SK-N-SH (cell line): Measurements from ENCODE around the gene TK2. TPM values are rescaled to one million over a fixed set of nuclear protein-coding genes. Genes with fewer than 3 reads are reported as not detected.

Experiments used
- CTCF ChIA-PET: fragments of 300-600, 350-600 bp; formaldehyde crosslinking; extraction: SDS; loops from one replicate; lab custom pipeline; 2021; lab: Yijun Ruan, JAX
- POLR2A ChIA-PET: fragments of 350-600 bp; sonication (Branson Sonifier 250); formaldehyde crosslinking; extraction: SDS; loops from one replicate; lab custom pipeline; 2020; ENCODE audit warnings: antibody characterized with exemption, inconsistent platforms; lab: Yijun Ruan, JAX
- DNase-seq: peaks from one replicate; pipeline ENCODE4 v3.0.0; 2012
- H2AFZ ChIP-seq: fragments of 200-600 bp; sonication (generic); 2 replicates; pipeline ENCODE4 v1.8.1; 2016; ENCODE audit warnings: antibody characterized with exemption, mild to moderate bottlenecking, low read depth
- H3F3A ChIP-seq: fragments of 200-600 bp; sonication (generic); replicated peaks from 2 replicates; pipeline ENCODE3; 2016; ENCODE audit warnings: antibody characterized with exemption, mild to moderate bottlenecking; ENCODE audit not compliant: insufficient read depth
- H3K27ac ChIP-seq, 2 experiments: fragments of 200-500 bp in 1 of 2; fragments of 200-600 bp in 1 of 2; sonication (Bioruptor generic) in 1 of 2; sonication (generic), shearing (Covaris generic) in 1 of 2; 2 replicates each; pipeline versions ENCODE4 v1.5.1 to v1.6.1; 2014 to 2016; ENCODE audit warnings: low read depth in 2 of 2, inconsistent platforms in 1 of 2, low read length in 1 of 2, mild to moderate bottlenecking in 1 of 2, mixed read lengths in 1 of 2
- H3K27me3 ChIP-seq: fragments of 200-600 bp; sonication (generic), shearing (Covaris generic); 2 replicates; pipeline ENCODE4 v1.6.1; 2016; ENCODE audit warnings: mixed run types; ENCODE audit not compliant: insufficient read depth
- H3K36me3 ChIP-seq, 2 experiments: fragments of 200-500 bp in 1 of 2; fragments of 200-600 bp in 1 of 2; sonication (Bioruptor generic) in 1 of 2; sonication (generic) in 1 of 2; replicated peaks in 1 of 2; 2 replicates each; pipeline versions ENCODE3 to v1.5.1; 2014 to 2016; ENCODE audit warnings: low read length in 1 of 2, mild to moderate bottlenecking in 1 of 2; ENCODE audit not compliant: insufficient read depth in 2 of 2, control insufficient read depth in 1 of 2
- H3K4me1 ChIP-seq, 2 experiments: fragments of 200-500 bp in 1 of 2; fragments of 200-600 bp in 1 of 2; sonication (Bioruptor generic) in 1 of 2; sonication (generic), shearing (Covaris generic) in 1 of 2; 2 replicates each; pipeline versions ENCODE4 v1.5.1 to v1.6.1; 2014 to 2016; ENCODE audit warnings: low read depth in 1 of 2, low read length in 1 of 2, mixed run types in 1 of 2; ENCODE audit not compliant: insufficient read depth in 2 of 2, control insufficient read depth in 1 of 2
- H3K4me2 ChIP-seq: fragments of 200-600 bp; sonication (generic), shearing (Covaris generic); 2 replicates; pipeline ENCODE4 v1.6.1; 2017; ENCODE audit warnings: mixed run types
- H3K4me3 ChIP-seq, 2 experiments: fragments of 200-500 bp in 1 of 2; fragments of 200-600 bp in 1 of 2; sonication (Bioruptor generic) in 1 of 2; sonication (generic), shearing (Covaris generic) in 1 of 2; 2 replicates each; pipeline versions ENCODE4 v1.5.1 to v1.8.1; 2014 to 2016; ENCODE audit warnings: low read depth in 2 of 2, inconsistent platforms in 1 of 2, low read length in 1 of 2, mild to moderate bottlenecking in 1 of 2, mixed read lengths in 1 of 2, moderate library complexity in 1 of 2
- H3K79me2 ChIP-seq: fragments of 200-600 bp; sonication (generic); 2 replicates; pipeline ENCODE4 v1.8.1; 2017; ENCODE audit warnings: mild to moderate bottlenecking; ENCODE audit not compliant: insufficient read depth
- H3K9ac ChIP-seq: fragments of 200-600 bp; sonication (generic); 2 replicates; pipeline ENCODE4 v1.6.1; 2017; ENCODE audit warnings: mixed run types
- H3K9me2 ChIP-seq: fragments of 200-600 bp; sonication (generic); 2 replicates; pipeline ENCODE4 v1.6.1; 2017; ENCODE audit warnings: mixed run types
- H3K9me3 ChIP-seq: fragments of 200-600 bp; sonication (generic); 2 replicates; pipeline ENCODE4 v1.6.1; 2017; ENCODE audit warnings: mixed run types, mild to moderate bottlenecking, moderate library complexity
- H4K20me1 ChIP-seq: fragments of 200-600 bp; sonication (generic); 2 replicates; pipeline ENCODE4 v1.6.1; 2017; ENCODE audit warnings: mild to moderate bottlenecking, mixed run types; ENCODE audit not compliant: insufficient read depth
- ELF1 ChIP-seq: IDR thresholded peaks from 2 replicates; pipeline ENCODE4 v1.4.0; 2012
- EZH2phosphoT487 ChIP-seq: fragments of 200-600 bp; sonication (generic); IDR thresholded peaks from 2 replicates; pipeline ENCODE4 v1.6.1; 2017; ENCODE audit warnings: low read depth, mixed run types, mild to moderate bottlenecking, antibody characterized with exemption, moderate library complexity, borderline replicate concordance
- FOXM1 ChIP-seq: IDR thresholded peaks from 2 replicates; pipeline ENCODE4 v1.4.0; 2012; ENCODE audit warnings: low read depth, mild to moderate bottlenecking
- IRF3 ChIP-seq: fragments of 150-350 bp; IDR thresholded peaks from 2 replicates; pipeline ENCODE4 v1.6.1; 2016; ENCODE audit warnings: mild to moderate bottlenecking, low read depth, low read length
- MXI1 ChIP-seq: IDR thresholded peaks from 2 replicates; pipeline ENCODE4 v1.6.1; 2012; ENCODE audit warnings: mild to moderate bottlenecking, low read depth, low read length, improper control_type of control experiment
- POLR2AphosphoS5 ChIP-seq: IDR thresholded peaks from 2 replicates; pipeline ENCODE4 v1.6.1; 2012; ENCODE audit warnings: low read depth, low read length
- RAD21 ChIP-seq: IDR thresholded peaks from 2 replicates; pipeline ENCODE4 v1.6.1; 2012; ENCODE audit warnings: mild to moderate bottlenecking, low read length
- REST ChIP-seq: IDR thresholded peaks from 2 replicates; pipeline ENCODE4 v1.6.1; 2012; ENCODE audit warnings: mild to moderate bottlenecking, low read depth, low read length, moderate library complexity
- RXRA ChIP-seq: IDR thresholded peaks from 2 replicates; pipeline ENCODE4 v1.4.0; 2012; ENCODE audit warnings: low read depth, mild to moderate bottlenecking, borderline replicate concordance
- SIN3A ChIP-seq: IDR thresholded peaks from 2 replicates; pipeline ENCODE4 v1.6.1; 2012; ENCODE audit warnings: low read depth, mild to moderate bottlenecking, low read length, moderate library complexity, borderline replicate concordance
- SMC3 ChIP-seq: IDR thresholded peaks from 2 replicates; pipeline ENCODE4 v1.6.1; 2012; ENCODE audit warnings: low read depth, low read length, improper control_type of control experiment
- TAF1 ChIP-seq: IDR thresholded peaks from 2 replicates; pipeline ENCODE4 v1.6.1; 2012; ENCODE audit warnings: low read depth, mild to moderate bottlenecking, low read length, moderate library complexity, borderline replicate concordance
- USF2 ChIP-seq: fragments of 150-350 bp; IDR thresholded peaks from 2 replicates; pipeline ENCODE4 v1.6.1; 2017; ENCODE audit warnings: antibody characterized with exemption, low read length, low read depth, borderline replicate concordance
- YY1 ChIP-seq: IDR thresholded peaks from 2 replicates; pipeline ENCODE4 v1.4.0; 2012; ENCODE audit warnings: low read depth, mild to moderate bottlenecking
- WGBS: methylation state at CpG from one replicate; pipeline ENCODE4 v1.1.6; 2017; ENCODE audit warnings: low lambda C conversion rate; 5-methylcytosine and 5-hydroxymethylcytosine counted together
- polyA plus RNA-seq, 3 experiments: library from polyadenylated mRNA; depleted of rRNA; stranded (reverse); fragments of >200 nt; gene quantifications; 2 replicates each; pipeline ENCODE4 v1.2.3, GENCODE V29; 2012

The TK2 gene
- polyA plus RNA-seq, 1 of the 3 experiments (the other 2 are of a cell fraction): 25.2 TPM

- Histone ChIP-seq H3K9me2 (no peaks in the 10 kb centered on the region), H3K4me1 (peaks cover 0 to 3% of the 10 kb centered on the region in 2 experiments; a peak in 1 of 4 replicates), H3K4me2 (no peak overlapping the region), H2AFZ (no peak overlapping the region), H3K27me3 (no peaks in the 10 kb centered on the region), H4K20me1 (no peaks in the 10 kb centered on the region)
- 88% methylated on average over 3 of the region's 3 CpGs for WGBS
- ChIA-PET CTCF (interaction anchor here (1.0 to 1.6 kb wide), 2 partner anchors 9 to 270 kb away, joined by 3 to 4 read pairs; no protein-coding TSS in a partner anchor), POLR2A (no interaction called here)
- DNase-seq: no peak
- TF ChIP-seq FOXM1 (no peak), TAF1 (no peak), MXI1 (no peak), SIN3A (no peak), RXRA (no peak), EZH2phosphoT487 (no peak), IRF3 (no peak), YY1 (no peak), POLR2AphosphoS5 (no peak), SMC3 (no peak), REST (no peak), ELF1 (no peak), USF2 (no peak), RAD21 (no peak)
- TF ChIP-seq, all 33 proteins: peak for 0
- Histone ChIP-seq H3K36me3 (no peaks in the 10 kb centered on the region), H3F3A (peaks cover 3% of the 10 kb centered on the region), H3K4me3 (no peak overlapping the region), H3K79me2 (no peaks in the 10 kb centered on the region), H3K9ac (no peak overlapping the region), H3K9me3 (no peaks in the 10 kb centered on the region), H3K27ac (no peak overlapping the region)
Observed at GRCh38 chr16:66598111-66598510, 48.2 kb upstream of the TK2 start.
